Mucosa of descending colon (tissue), 3 donors: ENCODE data around the gene ARNT2. TPM values are rescaled to one million over a fixed set of nuclear protein-coding genes. Genes with fewer than 3 reads are reported as not detected.
"Not testable (repeated sequence)": the region's sequence is repeated elsewhere in the genome, so short reads cannot be mapped to it uniquely, and the experiment has no call there.

Source experiments
- ATAC-seq: fragments of 200-7000 bp; cut with Tn5 transposase; one replicate; pipeline ENCODE4 v1.9.1; 2020; ENCODE audit warnings: mild to moderate bottlenecking, moderate library complexity
- DNase-seq, 3 donors: peaks; one replicate each; pipeline ENCODE4 v3.0.0-alpha.2; 2020
- H3K36me3 ChIP-seq: fragments of 200-600 bp; one replicate; pipeline ENCODE4 v1.8.0; 2021; ENCODE audit warnings: low read depth, mild to moderate bottlenecking
- H3K4me1 ChIP-seq: fragments of 200-600 bp; one replicate; pipeline ENCODE4 v1.8.0; 2021; ENCODE audit warnings: low read depth, mild to moderate bottlenecking
- H3K4me3 ChIP-seq: fragments of 200-600 bp; one replicate; pipeline ENCODE4 v1.8.0; 2021; ENCODE audit warnings: mild to moderate bottlenecking
- H3K9me3 ChIP-seq: fragments of 200-600 bp; one replicate; pipeline ENCODE4 v1.8.0; 2021; ENCODE audit warnings: mild to moderate bottlenecking
- CTCF ChIP-seq: fragments of 200-600 bp; IDR thresholded peaks from one replicate; pipeline ENCODE4 v1.8.0; 2022; ENCODE audit warnings: antibody characterized with exemption, mild to moderate bottlenecking
- intact Hi-C, 2 donors: fragments of 100-400 bp; cut with DNase I in 1 of 2; cut with micrococcal nuclease in 1 of 2; formaldehyde crosslinking; loops; one replicate each; pipeline versions ENCODE4 v1.11.0 to v1.11.1; 2022; cut with DNase I, micrococcal nuclease
- total RNA-seq, 3 donors: library from RNA; stranded (reverse); fragmentation: NEBNext Ultra II Directional in 2 of 3; extraction: Animal tissue kit (Norgen Biotek cat#: 25700) in 2 of 3; gene quantifications; one replicate each; pipeline versions ENCODE4 v1.2.1 to v1.2.4, GENCODE V29; 2021 to 2023
- donor health status: DM: no; HTN: no; CAD: no; lungs with moderate emphysema.
- donor health status: DM: no; HTN: no; CAD: no.
- donor health status: DM: no; HTN: yes; CAD: no.

The ARNT2 gene
- total RNA-seq, 3 donors from 2014 or later = 2.8 to 11.1 (median 3.2) TPM

DNA sequence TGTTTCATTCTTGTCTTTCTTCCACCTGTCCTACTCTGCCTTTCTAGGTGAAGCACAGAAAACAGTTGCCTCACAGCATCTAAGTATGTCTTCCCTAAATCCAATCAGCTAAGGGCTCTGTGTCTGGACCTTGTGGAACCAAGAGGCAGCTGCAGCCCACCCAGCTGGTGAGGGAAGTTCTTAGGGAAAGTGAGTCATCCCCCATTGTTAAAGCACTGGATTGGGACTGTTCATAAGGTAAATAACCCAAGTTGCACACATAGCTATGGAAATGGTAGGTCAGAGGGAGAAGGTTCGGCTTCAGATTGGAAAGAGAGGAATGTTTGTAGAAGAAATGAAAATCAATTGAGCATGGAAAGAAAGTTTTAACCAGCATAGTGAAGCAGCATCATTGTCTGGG, 18.0 kb upstream of the ARNT2 start:
- no peaks in the 10 kb centered on the region for H3K36me3 ChIP-seq
- no peaks in the 10 kb centered on the region for H3K9me3 ChIP-seq
- no peak for DNase-seq
- no peaks in the 10 kb centered on the region for H3K4me1 ChIP-seq
- no peak for ATAC-seq
- no peak for TF ChIP-seq CTCF
- H3K4me3 ChIP-seq = no peak overlapping the region
- intact Hi-C loops = no loop called here

GRCh38 chr15:80388326-80388725, 15.9 kb upstream of the ARNT2 start:
- no peak for ATAC-seq

GRCh38 chr15:80389370-80389769, 14.8 kb upstream of the ARNT2 start:
- intact Hi-C loops = no loop called here
- no peak overlapping the region for H3K4me3 ChIP-seq
- H3K36me3 ChIP-seq = no peaks in the 10 kb centered on the region

More at GRCh38 chr15:80388326-80388725, 15.9 kb upstream of the ARNT2 start:
- intact Hi-C loops = no loop called here
- H3K36me3 ChIP-seq = no peaks in the 10 kb centered on the region
- no peak for TF ChIP-seq CTCF
- H3K4me1 ChIP-seq = no peaks in the 10 kb centered on the region
- no peak overlapping the region for H3K4me3 ChIP-seq
- no peak for DNase-seq
- no peaks in the 10 kb centered on the region for H3K9me3 ChIP-seq

DNA sequence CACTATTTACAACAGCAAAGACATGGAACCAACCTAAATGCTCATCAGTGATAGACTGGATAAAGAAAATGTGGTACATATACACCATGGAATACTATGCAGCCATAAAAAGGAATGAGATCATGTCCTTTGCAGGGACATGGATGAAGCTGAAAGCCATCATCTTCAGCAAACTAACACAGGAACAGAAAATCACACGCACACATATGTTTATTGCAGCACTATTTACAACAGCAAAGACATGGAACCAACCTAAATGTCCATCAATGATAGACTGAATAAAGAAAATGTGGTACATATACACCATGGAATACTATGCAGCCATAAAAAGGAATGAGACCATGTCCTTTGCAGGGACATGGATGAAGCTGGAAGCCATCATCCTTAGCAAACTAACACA, 13.2 kb upstream of the ARNT2 start:
- H3K36me3 ChIP-seq, H3K4me1 ChIP-seq, ATAC-seq, intact Hi-C loops, H3K4me3 ChIP-seq, H3K9me3 ChIP-seq, DNase-seq: not testable (repeated sequence)

More at GRCh38 chr15:80389370-80389769, 14.8 kb upstream of the ARNT2 start:
- no peak for DNase-seq
- Histone ChIP-seq H3K4me1 (no peaks in the 10 kb centered on the region), H3K9me3 (no peaks in the 10 kb centered on the region)
- TF ChIP-seq CTCF = no peak
- no peak for ATAC-seq

- H3K4me3 ChIP-seq = no peak overlapping the region
- ATAC-seq (no peak), DNase-seq (no peak)
- H3K36me3 ChIP-seq = no peaks in the 10 kb centered on the region
- H3K4me1 ChIP-seq = no peaks in the 10 kb centered on the region
- intact Hi-C loops = no loop called here
- H3K9me3 ChIP-seq = no peaks in the 10 kb centered on the region
- TF ChIP-seq CTCF = no peak
Observed at GRCh38 chr15:80395616-80396015, 8.6 kb upstream of the ARNT2 start.

GRCh38 chr15:80396096-80396495, 8.1 kb upstream of the ARNT2 start:
- intact Hi-C loops = no loop called here
- no peak overlapping the region for H3K4me3 ChIP-seq
- ATAC-seq (no peak), DNase-seq (no peak)
- no peaks in the 10 kb centered on the region for H3K9me3 ChIP-seq
- TF ChIP-seq CTCF = no peak
- H3K36me3 ChIP-seq = no peaks in the 10 kb centered on the region
- H3K4me1 ChIP-seq = no peaks in the 10 kb centered on the region
